GM12878 (cell line): ENCODE measurements around the gene IRGC. TPM values are rescaled to one million over a fixed set of nuclear protein-coding genes. Genes with fewer than 3 reads are reported as not detected.

Experiments used
- ATAC-seq: fragments of 200-7000 bp; cut with Tn5 transposase; 3 replicates; pipeline ENCODE4 v1.9.1; 2020; ENCODE audit warnings: mild to moderate bottlenecking, moderate library complexity
- BruUV-seq: library from RNA; stranded (reverse); fragments of 400-500 nt; replicated peaks from 2 replicates; lab custom pipeline; 2021; lab: Mats Ljungman, UMichigan
- CTCF ChIA-PET: fragments of 300-600 bp; sonication (Branson Sonifier 250); formaldehyde crosslinking; extraction: SDS; loops from one replicate; lab custom pipeline; 2021; ENCODE audit warnings: inconsistent platforms; lab: Yijun Ruan, JAX
- POLR2A ChIA-PET: fragments of 350-600 bp; formaldehyde crosslinking; extraction: SDS; loops from one replicate; lab custom pipeline; 2021; ENCODE audit warnings: inconsistent platforms; lab: Charles Lee
- RAD21 ChIA-PET: fragments of 300-600 bp; sonication (Branson Sonifier 250); formaldehyde crosslinking; loops from one replicate; lab custom pipeline; 2023; ENCODE audit warnings: antibody characterized with exemption; ENCODE audit not compliant: unreplicated experiment; lab: Charles Lee
- SMC1A ChIA-PET: fragments of 300-600 bp; sonication (Branson Sonifier 250); formaldehyde crosslinking; loops from one replicate; lab custom pipeline; 2023; ENCODE audit not compliant: unreplicated experiment, uncharacterized antibody; lab: Charles Lee
- DNase-seq: peaks from one replicate; pipeline ENCODE4 v3.0.0-alpha.2; 2011; ENCODE audit warnings: low read depth, low spot score
- FAIRE-seq: peaks from 3 replicates; lab custom pipeline; 2011; peaks lifted over from hg19 to GRCh38; lab: Jason Lieb, UNC
- H2AFZ ChIP-seq: 2 replicates; pipeline ENCODE4 v1.6.0; 2011; ENCODE audit warnings: low read depth, low read length, control low read depth; ENCODE audit not compliant: control insufficient read depth
- H3K27ac ChIP-seq: 2 replicates; pipeline ENCODE4 v1.5.1; 2011; ENCODE audit warnings: control low read depth; ENCODE audit not compliant: control insufficient read depth, insufficient read depth
- H3K27me3 ChIP-seq, 2 experiments: replicated peaks in 1 of 2; 2 replicates each; pipeline versions ENCODE4 v1.6.0 to v1.6.1; 2011; ENCODE audit warnings: low read length in 1 of 2; ENCODE audit not compliant: control insufficient read depth in 2 of 2, insufficient read depth in 2 of 2
- H3K36me3 ChIP-seq, 2 experiments: 2 replicates each; pipeline ENCODE4 v1.5.1; 2011; ENCODE audit warnings: low read length in 1 of 2; ENCODE audit not compliant: control insufficient read depth in 2 of 2, insufficient read depth in 2 of 2
- H3K4me1 ChIP-seq: 2 replicates; pipeline ENCODE4 v1.6.1; 2011; ENCODE audit warnings: mild to moderate bottlenecking, low read length, moderate library complexity, mixed read lengths; ENCODE audit not compliant: control insufficient read depth, insufficient read depth
- H3K4me2 ChIP-seq: 2 replicates; pipeline ENCODE4 v1.6.0; 2011; ENCODE audit warnings: control low read depth; ENCODE audit not compliant: control insufficient read depth, insufficient read depth
- H3K4me3 ChIP-seq: fragments of 200-600 bp; sonication (generic); 2 replicates; pipeline ENCODE4 v1.5.1; 2016
- H3K79me2 ChIP-seq: 2 replicates; pipeline ENCODE4 v1.6.0; 2011; ENCODE audit warnings: low read length; ENCODE audit not compliant: control insufficient read depth, insufficient read depth
- H3K9ac ChIP-seq: 2 replicates; pipeline ENCODE4 v1.8.0; 2011; ENCODE audit warnings: low read length, control low read depth, mixed read lengths; ENCODE audit not compliant: control insufficient read depth, insufficient read depth
- H3K9me3 ChIP-seq: replicated peaks from 3 replicates; pipeline ENCODE4 v1.5.1; 2011; ENCODE audit warnings: mild to moderate bottlenecking, low read length; ENCODE audit not compliant: control insufficient read depth, insufficient read depth
- H4K20me1 ChIP-seq: 2 replicates; pipeline ENCODE4 v1.6.0; 2011; ENCODE audit not compliant: control insufficient read depth, insufficient read depth
- FOXK2 ChIP-seq: fragments of 450-650 bp; IDR thresholded peaks from 2 replicates; pipeline ENCODE4 v1.6.1; 2017; ENCODE audit warnings: mild to moderate bottlenecking, moderate library complexity
- JUND ChIP-seq: IDR thresholded peaks from 2 replicates; pipeline ENCODE4 v1.6.1; 2012; ENCODE audit warnings: low read depth, mild to moderate bottlenecking, low read length, improper control_type of control experiment, moderate library complexity
- POLR2A ChIP-seq: IDR thresholded peaks from 2 replicates; pipeline ENCODE4 v1.6.1; 2011; ENCODE audit warnings: low read depth, mild to moderate bottlenecking, low read length
- SMC3 ChIP-seq: IDR thresholded peaks from 2 replicates; pipeline ENCODE4 v1.6.1; 2011; ENCODE audit warnings: low read length, improper control_type of control experiment, borderline replicate concordance
- TCF3 ChIP-seq: IDR thresholded peaks from 2 replicates; pipeline ENCODE4 v1.6.1; 2012; ENCODE audit warnings: low read depth, mild to moderate bottlenecking, low read length, borderline replicate concordance; ENCODE audit not compliant: insufficient read depth
- WGBS: methylation state at CpG from one replicate; pipeline ENCODE4 v1.1.6; 2016; ENCODE audit warnings: low lambda C conversion rate; ENCODE audit not compliant: insufficient replicate concordance, insufficient coverage; ENCODE audit errors: missing lambda C conversion rate; 5-methylcytosine and 5-hydroxymethylcytosine counted together
- in situ Hi-C: fragments of 300-500 bp; cut with MboI; formaldehyde crosslinking; loops from 9 replicates; pipeline ENCODE4 v1.14.3; 2018; ENCODE audit warnings: mixed read lengths
- intact Hi-C: fragments of 100-400 bp; cut with micrococcal nuclease; formaldehyde crosslinking; loops from one replicate; pipeline ENCODE4 v1.14.2; 2022; ENCODE audit not compliant: unreplicated experiment
- polyA plus RNA-seq, 11 experiments: library from polyadenylated mRNA; depleted of rRNA in 4 of 11; unstranded in 6 of 11; stranded (reverse) in 5 of 11; fragments of >200 nt; fragmentation: Nextera tagmentation in 4 of 11; fragmentation: Illumina TruSeq in 1 of 11; extraction: Ambion mirVana in 4 of 11; extraction: Trizol in 1 of 11; gene quantifications; 1 replicate in 1 of 11; 2 replicates in 10 of 11; pipeline versions ENCODE4 v1.2.1 to v1.2.3, GENCODE V29; 2011 to 2016; ENCODE audit warnings: inconsistent platforms in 2 of 11, missing spikeins in 2 of 11, low read depth in 1 of 11
- total RNA-seq, 4 experiments: library from RNA; depleted of rRNA in 3 of 4; stranded (reverse); fragments of >200 nt in 3 of 4; fragmentation: Illumina TruSeq in 1 of 4; extraction: Trizol in 1 of 4; gene quantifications; 2 replicates each; pipeline versions ENCODE4 v1.2.1 to v1.2.3, GENCODE V29; 2013 to 2021
- TF ChIP-seq, protein P1 (sequence below): fragments of 450-650 bp; IDR thresholded peaks from 2 replicates; pipeline ENCODE4 v1.6.1; 2016; ENCODE audit warnings: mild to moderate bottlenecking
- TF ChIP-seq, protein P2 (sequence below): fragments of 450-650 bp; IDR thresholded peaks from 2 replicates; pipeline ENCODE4 v1.6.1; 2016; ENCODE audit warnings: mild to moderate bottlenecking, moderate library complexity, borderline replicate concordance

The IRGC gene
- total and polyA plus RNA-seq, 10 of the 15 experiments (the other 5 are each of a cell fraction or from before 2014, with no cell fraction given) = 0.04 TPM; not detected in 9

DNA sequence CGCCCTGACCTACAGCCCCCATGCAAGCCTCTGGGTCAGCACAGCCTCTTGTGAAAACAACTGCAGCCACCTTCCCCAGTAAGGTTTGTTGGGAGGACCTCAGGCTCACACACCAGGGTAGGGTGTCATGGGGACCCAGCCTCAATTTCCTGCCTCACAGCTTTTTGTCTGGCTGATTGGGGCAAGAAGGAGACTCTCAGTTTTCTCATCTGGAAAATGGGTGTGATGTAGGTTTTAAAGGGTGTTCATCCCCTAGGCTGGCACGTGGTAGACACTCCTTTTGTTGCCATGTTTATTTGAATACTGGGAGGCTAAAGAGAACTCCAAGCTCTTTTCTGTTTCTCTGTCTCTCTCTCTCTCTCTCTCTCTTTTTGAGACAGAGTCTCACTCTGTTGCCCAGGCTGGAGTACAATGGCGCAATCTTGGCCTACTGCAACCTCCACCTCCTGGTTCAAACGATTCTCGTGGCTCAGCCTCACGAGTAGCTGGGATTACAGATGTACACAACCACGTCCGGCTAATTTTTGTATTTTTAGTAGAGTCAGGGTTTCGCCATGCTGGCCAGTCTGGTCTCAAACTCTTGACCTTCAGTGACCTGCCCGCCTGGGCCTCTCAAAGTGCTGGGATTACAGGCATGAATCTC, 27.7 kb upstream of the IRGC start:
- peaks cover 5% of the 10 kb centered on the region; the same call in 2 of the 3 replicates for H3K9me3 ChIP-seq
- FAIRE-seq (no peak), ATAC-seq (no peak), DNase-seq (no peak)
- no peak overlapping the region for H3K4me3 ChIP-seq
- ChIA-PET CTCF (no interaction called here), SMC1A (no interaction called here), POLR2A (interaction anchor here (0.6 kb wide), 2 partner anchors 234 to 1211 kb away, joined by 3 read pairs; no protein-coding TSS in a partner anchor), RAD21 (interaction anchor here (1.2 kb wide), 1 partner anchor 20 kb away, joined by 4 read pairs; no protein-coding TSS in a partner anchor)
- no peak overlapping the region for H2AFZ ChIP-seq
- H3K36me3 ChIP-seq = no peaks in the 10 kb centered on the region
- H3K27me3 ChIP-seq = no peaks in the 10 kb centered on the region
- no peak overlapping the region for H3K4me2 ChIP-seq
- BruUV-seq = no TSS peak
- no peaks in the 10 kb centered on the region for H4K20me1 ChIP-seq
- in situ Hi-C loops (no loop called here), intact Hi-C loops (no loop called here)
- 33% methylated on average over 10 of the region's 10 CpGs for WGBS
- TF ChIP-seq, protein P1, sequence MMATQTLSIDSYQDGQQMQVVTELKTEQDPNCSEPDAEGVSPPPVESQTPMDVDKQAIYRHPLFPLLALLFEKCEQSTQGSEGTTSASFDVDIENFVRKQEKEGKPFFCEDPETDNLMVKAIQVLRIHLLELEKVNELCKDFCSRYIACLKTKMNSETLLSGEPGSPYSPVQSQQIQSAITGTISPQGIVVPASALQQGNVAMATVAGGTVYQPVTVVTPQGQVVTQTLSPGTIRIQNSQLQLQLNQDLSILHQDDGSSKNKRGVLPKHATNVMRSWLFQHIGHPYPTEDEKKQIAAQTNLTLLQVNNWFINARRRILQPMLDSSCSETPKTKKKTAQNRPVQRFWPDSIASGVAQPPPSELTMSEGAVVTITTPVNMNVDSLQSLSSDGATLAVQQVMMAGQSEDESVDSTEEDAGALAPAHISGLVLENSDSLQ = no peak
- no peak for TF ChIP-seq TCF3
- TF ChIP-seq, protein P2, sequence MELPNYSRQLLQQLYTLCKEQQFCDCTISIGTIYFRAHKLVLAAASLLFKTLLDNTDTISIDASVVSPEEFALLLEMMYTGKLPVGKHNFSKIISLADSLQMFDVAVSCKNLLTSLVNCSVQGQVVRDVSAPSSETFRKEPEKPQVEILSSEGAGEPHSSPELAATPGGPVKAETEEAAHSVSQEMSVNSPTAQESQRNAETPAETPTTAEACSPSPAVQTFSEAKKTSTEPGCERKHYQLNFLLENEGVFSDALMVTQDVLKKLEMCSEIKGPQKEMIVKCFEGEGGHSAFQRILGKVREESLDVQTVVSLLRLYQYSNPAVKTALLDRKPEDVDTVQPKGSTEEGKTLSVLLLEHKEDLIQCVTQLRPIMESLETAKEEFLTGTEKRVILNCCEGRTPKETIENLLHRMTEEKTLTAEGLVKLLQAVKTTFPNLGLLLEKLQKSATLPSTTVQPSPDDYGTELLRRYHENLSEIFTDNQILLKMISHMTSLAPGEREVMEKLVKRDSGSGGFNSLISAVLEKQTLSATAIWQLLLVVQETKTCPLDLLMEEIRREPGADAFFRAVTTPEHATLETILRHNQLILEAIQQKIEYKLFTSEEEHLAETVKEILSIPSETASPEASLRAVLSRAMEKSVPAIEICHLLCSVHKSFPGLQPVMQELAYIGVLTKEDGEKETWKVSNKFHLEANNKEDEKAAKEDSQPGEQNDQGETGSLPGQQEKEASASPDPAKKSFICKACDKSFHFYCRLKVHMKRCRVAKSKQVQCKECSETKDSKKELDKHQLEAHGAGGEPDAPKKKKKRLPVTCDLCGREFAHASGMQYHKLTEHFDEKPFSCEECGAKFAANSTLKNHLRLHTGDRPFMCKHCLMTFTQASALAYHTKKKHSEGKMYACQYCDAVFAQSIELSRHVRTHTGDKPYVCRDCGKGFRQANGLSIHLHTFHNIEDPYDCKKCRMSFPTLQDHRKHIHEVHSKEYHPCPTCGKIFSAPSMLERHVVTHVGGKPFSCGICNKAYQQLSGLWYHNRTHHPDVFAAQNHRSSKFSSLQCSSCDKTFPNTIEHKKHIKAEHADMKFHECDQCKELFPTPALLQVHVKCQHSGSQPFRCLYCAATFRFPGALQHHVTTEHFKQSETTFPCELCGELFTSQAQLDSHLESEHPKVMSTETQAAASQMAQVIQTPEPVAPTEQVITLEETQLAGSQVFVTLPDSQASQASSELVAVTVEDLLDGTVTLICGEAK = no peak
- TF ChIP-seq POLR2A = no peak
- no peak for TF ChIP-seq FOXK2
- TF ChIP-seq JUND = no peak
- TF ChIP-seq SMC3 = no peak
- H3K27ac ChIP-seq = no peak overlapping the region
- H3K9ac ChIP-seq = no peak overlapping the region
- no peaks in the 10 kb centered on the region for H3K4me1 ChIP-seq
- no peaks in the 10 kb centered on the region for H3K79me2 ChIP-seq
